GM12891 (cell line): ENCODE measurements around the gene RSPO3.

Experiments used
- POLR2A ChIP-seq: IDR thresholded peaks from 2 replicates; pipeline ENCODE4 v1.6.1; 2011; ENCODE audit warnings: low read depth, low read length, control low read depth
- POLR2AphosphoS5 ChIP-seq: IDR thresholded peaks from 2 replicates; pipeline ENCODE4 v1.6.1; 2011; ENCODE audit warnings: low read depth, low read length, control low read depth

DNA sequence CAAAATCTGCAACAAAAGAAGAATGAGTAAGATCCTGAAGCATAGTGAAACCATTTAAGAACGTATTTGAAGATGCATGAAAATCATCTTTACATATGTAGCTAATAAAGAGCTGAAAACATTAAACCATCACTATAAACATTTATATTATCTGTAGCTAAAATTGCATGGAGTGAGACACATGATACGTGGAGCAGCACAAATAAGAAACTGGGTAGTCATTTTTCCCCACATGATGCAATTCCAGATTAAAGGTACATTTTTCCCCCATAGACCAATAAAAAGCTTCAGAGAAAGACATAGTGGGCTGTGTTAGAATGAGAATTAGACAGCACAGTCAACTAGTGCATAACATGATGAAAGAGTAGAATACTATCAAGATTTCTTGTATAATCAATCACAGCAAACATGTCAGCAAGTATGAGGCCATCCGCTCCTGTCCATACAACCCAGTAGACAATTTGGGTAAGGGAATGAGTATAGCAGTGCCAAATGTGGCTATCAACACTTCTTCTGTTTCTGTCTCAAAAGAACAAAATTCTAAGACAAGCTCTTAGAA is 67.0 kb downstream of the RSPO3 start:
- TF ChIP-seq POLR2A (no peak), POLR2AphosphoS5 (no peak)
